Measurements from ENCODE around the gene PRKCD.

- TF ChIP-seq CTCF (IDR thresholded peaks at IDR 0.05) (no peak), EZH2 (IDR thresholded peaks at IDR 0.05; ENCODE audit: borderline replicate concordance, insufficient read depth, low read depth, low read length, poor library complexity, severe bottlenecking) (no peak)
Measured at GRCh38 chr3:53147903-53148400, 13.1 kb upstream of the PRKCD start.
